Aorta (tissue), 5 donors: Measurements from ENCODE around the gene FSTL1. TPM values are rescaled to one million over a fixed set of nuclear protein-coding genes. Genes with fewer than 3 reads are reported as not detected.

ENCODE experiments used
- ATAC-seq: fragments of 200-7000 bp; cut with Tn5 transposase; one replicate; pipeline ENCODE4 v1.9.1; 2022; ENCODE audit warnings: moderate library complexity; ENCODE audit not compliant: low FRiP score
- DNase-seq, 2 donors: peaks; one replicate each; pipeline ENCODE4 v3.0.0-alpha.2; 2020
- H3K27ac ChIP-seq, 2 donors: one replicate each; pipeline ENCODE4 v1.5.1; 2013; ENCODE audit warnings: low read length in 2 of 2, mild to moderate bottlenecking in 2 of 2, moderate library complexity in 2 of 2, control low read depth in 1 of 2, inconsistent platforms in 1 of 2, low read depth in 1 of 2
- H3K27me3 ChIP-seq, 2 donors: one replicate each; pipeline ENCODE4 v1.6.1; 2013; ENCODE audit warnings: control low read depth in 1 of 2, low read length in 1 of 2, mild to moderate bottlenecking in 1 of 2, moderate library complexity in 1 of 2; ENCODE audit not compliant: insufficient read depth in 2 of 2, control insufficient read depth in 1 of 2
- H3K36me3 ChIP-seq, 2 donors: one replicate each; pipeline ENCODE4 v1.6.1; 2013; ENCODE audit warnings: control low read depth in 1 of 2, low read length in 1 of 2, mild to moderate bottlenecking in 1 of 2; ENCODE audit not compliant: insufficient read depth in 2 of 2, control insufficient read depth in 1 of 2
- H3K4me1 ChIP-seq, 2 donors: one replicate each; pipeline ENCODE4 v1.6.1; 2013; ENCODE audit warnings: low read length in 2 of 2, control low read depth in 1 of 2, mild to moderate bottlenecking in 1 of 2, moderate library complexity in 1 of 2; ENCODE audit not compliant: insufficient read depth in 2 of 2, control insufficient read depth in 1 of 2
- H3K4me3 ChIP-seq, 2 donors: one replicate each; pipeline ENCODE4 v1.5.1; 2013; ENCODE audit warnings: low read length in 2 of 2, control low read depth in 1 of 2, mild to moderate bottlenecking in 1 of 2
- H3K9me3 ChIP-seq: one replicate; pipeline ENCODE4 v1.6.1; 2013; ENCODE audit warnings: mild to moderate bottlenecking, low read length; ENCODE audit not compliant: control insufficient read depth
- WGBS, 2 donors: extraction: QIAGEN DNeasy Blood & Tissue Kit; methylation state at CpG; one replicate each; pipeline ENCODE4 v1.1.7; 2013; 5-methylcytosine and 5-hydroxymethylcytosine counted together
- intact Hi-C, 2 donors: fragments of 100-400 bp; cut with DNase I; formaldehyde crosslinking; loops; one replicate each; pipeline versions ENCODE4 v1.14.2 to v1.15.0; 2022
- polyA plus RNA-seq, 2 donors: library from polyadenylated mRNA; stranded (reverse); fragments of 200-250 nt; gene quantifications; one replicate each; pipeline ENCODE4 v1.2.3, GENCODE V29; 2013
- total RNA-seq, 2 donors: library from RNA; stranded (reverse); fragmentation: NEBNext Ultra II Directional; extraction: Animal tissue kit (Norgen Biotek cat#: 25700); gene quantifications; one replicate each; pipeline ENCODE4 v1.2.1, GENCODE V29; 2021
- donor health status: healthy with polysubstance abuse.
- donor health status: Bipolar disorder and iron deficiency.
- donor health status: DM: no; HTN: no; CAD: no.
- donor health status: DM: no; HTN: no; CAD: no.
- donor health status: DM: yes; HTN: yes; CAD: no.

Gene FSTL1
- total and polyA plus RNA-seq, 4 donors = 103 to 833 (median 517) TPM

- intact Hi-C loops = loop anchor here in 1 of 2 donors (10.0 kb wide), 1 partner anchor 254 kb away; the partner anchor contains the start of gene GSK3B
- ATAC-seq = no peak
- H3K27ac ChIP-seq = peak overlapping the region; percentile 18 to 68
Observed at GRCh38 chr3:120348065-120348990, 102.5 kb downstream of the FSTL1 start.

GRCh38 chr3:120344349-120344748, 106.4 kb downstream of the FSTL1 start:
- Histone ChIP-seq H3K9me3 (no peaks in the 10 kb centered on the region), H3K4me1 (no peaks in the 10 kb centered on the region), H3K36me3 (no peaks in the 10 kb centered on the region), H3K4me3 (no peak overlapping the region), H3K27ac (no peak overlapping the region), H3K27me3 (no peaks in the 10 kb centered on the region)
- 39 to 47% methylated on average over 1 of the region's 1 CpG for WGBS, 2 donors
- ATAC-seq (no peak), DNase-seq (no peak)
- intact Hi-C loops = loop anchor here in 1 of 2 donors (10.0 kb wide), 1 partner anchor 250 kb away; the partner anchor contains the start of gene GSK3B

More at GRCh38 chr3:120348065-120348990, 102.5 kb downstream of the FSTL1 start:
- Histone ChIP-seq H3K36me3 (no peaks in the 10 kb centered on the region), H3K27me3 (no peaks in the 10 kb centered on the region), H3K4me1 (no peaks in the 10 kb centered on the region), H3K9me3 (no peaks in the 10 kb centered on the region), H3K4me3 (peak overlapping the region; percentile 28 to 44)
- peak in 1 of 2 donors; percentile 78 for DNase-seq
- WGBS, 2 donors = 1% methylated on average over 41 of the region's 41 CpGs

Other genes with a start within 250 kb of the FSTL1 start
- under 1 TPM; 0.42 to 0.49 TPM for gene GPR156, start 165.8 kb downstream of the FSTL1 start, total RNA-seq
- gene GPR156, start 165.8 kb downstream of the FSTL1 start, polyA plus RNA-seq = not detected
- 10 to 100 TPM; 18.0 to 19.2 TPM for gene LRRC58, start 101.6 kb downstream of the FSTL1 start, total RNA-seq
- gene LRRC58, start 101.6 kb downstream of the FSTL1 start, polyA plus RNA-seq = 1 to 10 TPM; 6.8 to 9.0 TPM
- gene NDUFB4, start 145.3 kb upstream of the FSTL1 start, total RNA-seq = 10 to 100 TPM; 84.4 to 91.1 TPM
- 100 to 1,000 TPM; 183 to 191 TPM for gene NDUFB4, start 145.3 kb upstream of the FSTL1 start, polyA plus RNA-seq
- under 1 TPM in 1 of 2 donors, not detected in 1; 0.39 TPM for gene HGD, start 231.2 kb upstream of the FSTL1 start, total RNA-seq
- gene HGD, start 231.2 kb upstream of the FSTL1 start, polyA plus RNA-seq = 10 to 100 TPM in 1 of 2 donors, 1 to 10 TPM in 1; 1.2 to 10.0 TPM